A673 (cell line): Measurements from ENCODE around the gene CLSTN2.

ENCODE experiments used
- CTCF ChIP-seq: fragments of 300-800, 200-600 bp; sonication (generic); conservative IDR thresholded peaks from 2 replicates; pipeline ENCODE4 v1.5.1; 2017; ENCODE audit warnings: low read depth, mild to moderate bottlenecking, antibody characterized with exemption, low read length, moderate library complexity, mixed read lengths
- EZH2 ChIP-seq: fragments of 200-600 bp; sonication (generic); IDR thresholded peaks from 2 replicates; pipeline ENCODE4 v1.6.1; 2017; ENCODE audit warnings: borderline replicate concordance, low read depth, mild to moderate bottlenecking, mixed read lengths, antibody characterized with exemption, low read length; ENCODE audit not compliant: poor library complexity, severe bottlenecking

GRCh38 chr3:140430494-140430893, 495.5 kb downstream of the CLSTN2 start:
- TF ChIP-seq CTCF = no peak
- no peak for TF ChIP-seq EZH2
